CD4-positive, alpha-beta memory T cell (primary cell): ENCODE data around the gene GPLD1. TPM values are rescaled to one million over a fixed set of nuclear protein-coding genes. Genes with fewer than 3 reads are reported as not detected.
"Not testable (repeated sequence)": the region's sequence is repeated elsewhere in the genome, so short reads cannot be mapped to it uniquely, and the experiment has no call there.

Source experiments
- CTCF ChIA-PET: fragments of 350-600 bp; sonication (Branson Sonifier 250); formaldehyde crosslinking; loops from one replicate; lab custom pipeline; 2021; ENCODE audit warnings: inconsistent platforms; ENCODE audit not compliant: partially characterized antibody; lab: Charles Lee
- POLR2A ChIA-PET: fragments of 350-600 bp; sonication (Branson Sonifier 250); formaldehyde crosslinking; loops from one replicate; lab custom pipeline; 2021; ENCODE audit not compliant: partially characterized antibody; lab: Charles Lee
- DNase-seq, 5 donors: peaks; one replicate each; pipeline versions ENCODE4 v3.0.0 to v3.0.0-alpha.2; 2020 to 2022; ENCODE audit warnings: mixed read lengths in 1 of 5
- H3K27ac ChIP-seq: one replicate; pipeline ENCODE4 v1.7.0; 2013; ENCODE audit warnings: low read depth, low read length
- H3K27me3 ChIP-seq: 2 replicates; pipeline ENCODE4 v1.7.0; 2013; ENCODE audit warnings: mild to moderate bottlenecking, low read length, moderate library complexity; ENCODE audit not compliant: insufficient read depth
- H3K36me3 ChIP-seq: 2 replicates; pipeline ENCODE4 v1.7.0; 2013; ENCODE audit warnings: mild to moderate bottlenecking, low read length, moderate library complexity; ENCODE audit not compliant: insufficient read depth
- H3K4me1 ChIP-seq: 2 replicates; pipeline ENCODE4 v1.7.0; 2013; ENCODE audit warnings: mild to moderate bottlenecking, low read length, moderate library complexity; ENCODE audit not compliant: insufficient read depth
- H3K4me3 ChIP-seq, 2 donors: one replicate each; pipeline ENCODE4 v1.7.0; 2013; ENCODE audit warnings: low read length in 2 of 2, mild to moderate bottlenecking in 1 of 2
- H3K9me3 ChIP-seq, 2 donors: one replicate each; pipeline ENCODE4 v1.7.0; 2013; ENCODE audit warnings: low read length in 2 of 2, control low read depth in 1 of 2; ENCODE audit not compliant: control insufficient read depth in 1 of 2
- H3K27ac Mint-ChIP-seq, 7 donors: one replicate each; pipeline ENCODE4 v1.8.0; 2020 to 2021; ENCODE audit warnings: mixed read lengths in 7 of 7, mild to moderate bottlenecking in 6 of 7, inconsistent platforms in 3 of 7, moderate library complexity in 3 of 7
- H3K27me3 Mint-ChIP-seq, 2 donors: one replicate each; pipeline ENCODE4 v1.8.0; 2020 to 2021; ENCODE audit warnings: mixed read lengths in 2 of 2
- H3K36me3 Mint-ChIP-seq, 2 donors: one replicate each; pipeline ENCODE4 v1.8.0; 2020 to 2021; ENCODE audit warnings: mixed read lengths in 2 of 2, inconsistent platforms in 1 of 2, mild to moderate bottlenecking in 1 of 2
- H3K4me1 Mint-ChIP-seq, 4 donors: one replicate each; pipeline ENCODE4 v1.8.0; 2020 to 2021; ENCODE audit warnings: mixed read lengths in 4 of 4, mild to moderate bottlenecking in 1 of 4
- H3K4me3 Mint-ChIP-seq, 8 donors: one replicate each; pipeline ENCODE4 v1.8.0; 2020 to 2021; ENCODE audit warnings: mixed read lengths in 8 of 8, mild to moderate bottlenecking in 7 of 8, moderate library complexity in 6 of 8, inconsistent platforms in 3 of 8
- H3K9me3 Mint-ChIP-seq, 8 donors: one replicate each; pipeline ENCODE4 v1.8.0; 2020 to 2021; ENCODE audit warnings: mixed read lengths in 8 of 8, mild to moderate bottlenecking in 5 of 8, inconsistent platforms in 3 of 8, moderate library complexity in 1 of 8
- intact Hi-C: fragments of 100-400 bp; cut with micrococcal nuclease; formaldehyde crosslinking; loops from one replicate; pipeline ENCODE4 v1.15.1; 2023
- polyA plus RNA-seq, 2 donors: library from polyadenylated mRNA; unstranded; fragments of 300-500 nt; fragmentation: Illumina TruSeq; gene quantifications; one replicate each; pipeline ENCODE4 v1.2.3, GENCODE V29; 2021
- total RNA-seq, 2 experiments: library from RNA; stranded (reverse); gene quantifications; one replicate each; pipeline ENCODE4 v1.2.3, GENCODE V29; 2021

Gene GPLD1
- total and polyA plus RNA-seq, 4 experiments from 2014 or later, result 0.30 to 1.4 (median 0.49) TPM; not detected in 1

- peaks cover 5 to 17% of the 10 kb centered on the region in 2 donors for H3K36me3 Mint-ChIP-seq
- POLR2A ChIA-PET, result no interaction called here
- Histone ChIP-seq H3K36me3 (peaks cover 5% of the 10 kb centered on the region), H3K4me3 (peak within 1 kb of the TSS; percentile 77 to 87), H3K27me3 (no peaks in the 10 kb centered on the region), H3K4me1 (peaks cover 14% of the 10 kb centered on the region), H3K27ac (peak within 1 kb of the TSS; percentile 45), H3K9me3 (no peaks in the 10 kb centered on the region)
- peak within 1 kb of the TSS; percentile 90 to 97 (median 92) for H3K4me3 Mint-ChIP-seq
- DNase-seq, result peak; percentile 73 to 78 (median 76)
- peaks cover 0 to 3% (median 0%) of the 10 kb centered on the region in 8 donors for H3K9me3 Mint-ChIP-seq
- intact Hi-C loops, result loop anchor here (5.0 kb wide), 1 partner anchor 121 kb away; no protein-coding TSS in a partner anchor
- H3K4me1 Mint-ChIP-seq, result peaks cover 17 to 31% (median 23%) of the 10 kb centered on the region in 4 donors
- CTCF ChIA-PET, result no interaction called here
- H3K27me3 Mint-ChIP-seq, result peaks cover 15 to 16% of the 10 kb centered on the region in 2 donors
- H3K27ac Mint-ChIP-seq, result peak within 1 kb of the TSS in 6 of 7 donors; percentile 67 to 93 (median 84)
Measured at GRCh38 chr6:24402697-24403500, 86.5 kb downstream of the GPLD1 start, which contains the start of gene MRS2. MRS2 (plus strand) TSS chr6:24402936; CDS start chr6:24403047, 111 bp downstream.

GRCh38 chr6:24401458-24401857 is 87.9 kb downstream of the GPLD1 start:
- Histone ChIP-seq H3K4me3 (no peak overlapping the region), H3K27ac (no peak overlapping the region), H3K36me3 (no peaks in the 10 kb centered on the region), H3K9me3 (no peaks in the 10 kb centered on the region), H3K27me3 (no peaks in the 10 kb centered on the region), H3K4me1 (peaks cover 14% of the 10 kb centered on the region)
- intact Hi-C loops, result loop anchor here (5.0 kb wide), 1 partner anchor 119 kb away; no protein-coding TSS in a partner anchor
- Mint-ChIP-seq H3K4me3 (peak overlapping the region in 1 of 8 donors; percentile 91), H3K27me3 (peaks cover 26 to 29% of the 10 kb centered on the region in 2 donors), H3K9me3 (peaks cover 0 to 9% (median 6%) of the 10 kb centered on the region in 8 donors), H3K27ac (no peak overlapping the region), H3K36me3 (peaks cover 5 to 12% of the 10 kb centered on the region in 2 donors), H3K4me1 (peaks cover 17 to 31% (median 23%) of the 10 kb centered on the region in 4 donors)
- DNase-seq, result no peak
- POLR2A ChIA-PET, result no interaction called here
- CTCF ChIA-PET, result no interaction called here

GRCh38 chr6:24400045-24401039 is 89.0 kb downstream of the GPLD1 start:
- H3K36me3 Mint-ChIP-seq, DNase-seq, H3K27me3 ChIP-seq, H3K9me3 ChIP-seq, H3K27ac ChIP-seq, H3K4me3 ChIP-seq, CTCF ChIA-PET, POLR2A ChIA-PET, H3K36me3 ChIP-seq: not testable (repeated sequence)
- H3K4me3 Mint-ChIP-seq, result peak overlapping the region in 3 of 8 donors; percentile 30 to 47 (median 37)
- peaks cover 15 to 29% (median 21%) of the 10 kb centered on the region in 4 donors for H3K4me1 Mint-ChIP-seq
- peaks cover 0 to 11% (median 9%) of the 10 kb centered on the region in 8 donors for H3K9me3 Mint-ChIP-seq
- peaks cover 29 to 35% of the 10 kb centered on the region in 2 donors for H3K27me3 Mint-ChIP-seq
- peak overlapping the region in 1 of 7 donors; percentile 51 for H3K27ac Mint-ChIP-seq
- H3K4me1 ChIP-seq, result peaks cover 14% of the 10 kb centered on the region
- intact Hi-C loops, result loop anchor here (5.0 kb wide), 1 partner anchor 118 kb away; no protein-coding TSS in a partner anchor

GRCh38 chr6:24397631-24398030 is 91.7 kb downstream of the GPLD1 start:
- ChIA-PET POLR2A (no interaction called here), CTCF (no interaction called here)
- Mint-ChIP-seq H3K9me3 (peaks cover 0 to 11% (median 9%) of the 10 kb centered on the region in 8 donors), H3K4me3 (no peak overlapping the region), H3K36me3 (no peaks in the 10 kb centered on the region), H3K27me3 (peaks cover 31 to 41% of the 10 kb centered on the region in 2 donors), H3K4me1 (peaks cover 2 to 6% (median 2%) of the 10 kb centered on the region in 4 donors), H3K27ac (no peak overlapping the region)
- DNase-seq, result no peak
- Histone ChIP-seq H3K4me1 (no peaks in the 10 kb centered on the region), H3K27ac (no peak overlapping the region), H3K9me3 (no peaks in the 10 kb centered on the region), H3K27me3 (no peaks in the 10 kb centered on the region), H3K4me3 (no peak overlapping the region), H3K36me3 (no peaks in the 10 kb centered on the region)
- intact Hi-C loops, result no loop called here

- H3K27ac ChIP-seq, result no peak overlapping the region
- H3K4me3 Mint-ChIP-seq, result no peak overlapping the region
- CTCF ChIA-PET, result no interaction called here
- H3K4me1 ChIP-seq, result no peaks in the 10 kb centered on the region
- no peaks in the 10 kb centered on the region for H3K36me3 Mint-ChIP-seq
- POLR2A ChIA-PET, result no interaction called here
- no peaks in the 10 kb centered on the region for H3K36me3 ChIP-seq
- H3K27ac Mint-ChIP-seq, result no peak overlapping the region
- intact Hi-C loops, result no loop called here
- no peaks in the 10 kb centered on the region for H3K27me3 ChIP-seq
- peaks cover 0 to 11% (median 9%) of the 10 kb centered on the region in 8 donors for H3K9me3 Mint-ChIP-seq
- no peaks in the 10 kb centered on the region for H3K4me1 Mint-ChIP-seq
- no peak for DNase-seq
- no peaks in the 10 kb centered on the region for H3K9me3 ChIP-seq
- H3K27me3 Mint-ChIP-seq, result peaks cover 31 to 41% of the 10 kb centered on the region in 2 donors
- no peak overlapping the region for H3K4me3 ChIP-seq
Measured at GRCh38 chr6:24396824-24397223, 92.6 kb downstream of the GPLD1 start.

- Histone ChIP-seq H3K36me3 (no peaks in the 10 kb centered on the region), H3K4me3 (no peak overlapping the region), H3K27me3 (no peaks in the 10 kb centered on the region), H3K4me1 (no peaks in the 10 kb centered on the region), H3K27ac (no peak overlapping the region), H3K9me3 (no peaks in the 10 kb centered on the region)
- CTCF ChIA-PET, result no interaction called here
- Mint-ChIP-seq H3K27me3 (peaks cover 27 to 33% of the 10 kb centered on the region in 2 donors), H3K36me3 (no peaks in the 10 kb centered on the region), H3K4me3 (no peak overlapping the region), H3K27ac (peak overlapping the region in 1 of 7 donors; percentile 2), H3K4me1 (no peaks in the 10 kb centered on the region), H3K9me3 (peaks cover 0 to 11% (median 9%) of the 10 kb centered on the region in 8 donors)
- intact Hi-C loops, result no loop called here
- POLR2A ChIA-PET, result no interaction called here
- no peak for DNase-seq
Measured at GRCh38 chr6:24394780-24395437, 94.5 kb downstream of the GPLD1 start.
